Sigmoid colon (tissue), 7 donors: ENCODE measurements around the gene TARS2. TPM values are rescaled to one million over a fixed set of nuclear protein-coding genes. Genes with fewer than 3 reads are reported as not detected.

Experiments
- DNase-seq: peaks from one replicate; pipeline ENCODE4 v3.0.0-alpha.2; 2019
- H3K27ac ChIP-seq, 4 donors: fragments of 200-600 bp; sonication (generic); one replicate each; pipeline ENCODE4 v1.5.1; 2016 to 2019; ENCODE audit warnings: mild to moderate bottlenecking in 1 of 4
- H3K27me3 ChIP-seq, 3 donors: fragments of 200-600 bp; sonication (generic); one replicate each; pipeline ENCODE4 v1.5.1; 2019; ENCODE audit warnings: mild to moderate bottlenecking in 1 of 3
- H3K36me3 ChIP-seq, 4 donors: fragments of 200-600 bp; sonication (generic); one replicate each; pipeline ENCODE4 v1.5.1; 2016 to 2019
- H3K4me1 ChIP-seq, 4 donors: fragments of 200-600 bp; sonication (generic); one replicate each; pipeline ENCODE4 v1.5.1; 2017 to 2019
- H3K4me3 ChIP-seq, 4 donors: fragments of 200-600 bp; sonication (generic); one replicate each; pipeline ENCODE4 v1.5.1; 2017 to 2019; ENCODE audit warnings: mild to moderate bottlenecking in 2 of 4, moderate library complexity in 1 of 4
- H3K9me3 ChIP-seq, 4 donors: fragments of 200-600 bp in 3 of 4; sonication (generic) in 3 of 4; one replicate each; pipeline versions ENCODE4 v1.5.1 to v1.6.1; 2013 to 2019
- EP300 ChIP-seq, 4 donors: sonication (generic); formaldehyde crosslinking; IDR thresholded peaks; one replicate each; pipeline ENCODE4 v1.6.1; 2017; ENCODE audit warnings: antibody characterized with exemption in 4 of 4
- POLR2A ChIP-seq, 2 donors: fragments of 450-650 bp; IDR thresholded peaks; one replicate each; pipeline ENCODE4 v1.6.1; 2016; ENCODE audit warnings: antibody characterized with exemption in 2 of 2, mild to moderate bottlenecking in 2 of 2, moderate library complexity in 2 of 2
- POLR2AphosphoS5 ChIP-seq, 4 donors: sonication (generic); formaldehyde crosslinking; IDR thresholded peaks; one replicate each; pipeline ENCODE4 v1.6.1; 2017; ENCODE audit warnings: antibody characterized with exemption in 4 of 4
- whole genome bisulfite sequencing, 2 donors: extraction: QIAGEN DNeasy Blood & Tissue Kit; methylation state at CpG; one replicate each; pipeline ENCODE4 v1.1.7; 2013; 5-methylcytosine and 5-hydroxymethylcytosine counted together
- intact Hi-C: fragments of 100-400 bp; cut with DNase I; formaldehyde crosslinking; loops from one replicate; pipeline ENCODE4 v1.15.1; 2023
- polyA plus RNA-seq, 3 donors: library from polyadenylated mRNA; stranded (reverse); fragments of 200-250 nt; gene quantifications; one replicate each; pipeline ENCODE4 v1.2.3, GENCODE V29; 2013
- total RNA-seq, 4 donors: library from RNA; depleted of rRNA; stranded (reverse); fragments of >200 nt; gene quantifications; one replicate each; pipeline ENCODE4 v1.1.0, GENCODE V29; 2016
- TF ChIP-seq, protein P1 (sequence below), 4 experiments: fragments of 450-650 bp in 3 of 4; fragments of 200-600 bp in 1 of 4; IDR thresholded peaks; one replicate each; pipeline ENCODE4 v1.5.1; 2016 to 2019; ENCODE audit warnings: antibody characterized with exemption in 4 of 4, mild to moderate bottlenecking in 3 of 4, moderate library complexity in 2 of 4
- donor health status: healthy with polysubstance abuse.
- donor health status: Bipolar disorder and iron deficiency.
- donor health status: healthy.

TARS2 gene
- total and polyA plus RNA-seq, 7 donors = 4.6 to 16.9 (median 9.3) TPM

DNA sequence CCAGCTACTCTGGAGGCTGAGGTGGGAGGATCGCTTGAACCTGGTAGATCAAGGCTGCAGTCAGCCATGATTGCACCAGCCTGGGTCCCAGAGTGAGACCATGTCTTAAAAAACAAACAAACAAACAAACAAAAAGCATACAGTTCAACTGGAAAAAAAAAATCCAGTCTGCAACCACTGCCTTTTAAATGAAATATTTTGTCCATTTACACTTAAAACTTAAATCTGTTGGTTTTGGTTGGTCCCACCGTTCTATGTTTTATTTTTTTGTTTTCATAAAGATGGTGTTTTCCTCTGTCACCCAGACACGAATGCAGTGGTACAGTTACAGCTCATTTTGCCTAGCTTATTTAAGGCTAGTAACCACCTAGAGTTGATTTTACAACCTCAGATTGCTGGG, 38.1 kb downstream of the TARS2 start:
- DNase-seq = no peak
- TF ChIP-seq POLR2A (IDR thresholded peaks at IDR 0.05) = no peak
- TF ChIP-seq EP300 (IDR thresholded peaks at IDR 0.05) = no peak
- TF ChIP-seq, protein P1, sequence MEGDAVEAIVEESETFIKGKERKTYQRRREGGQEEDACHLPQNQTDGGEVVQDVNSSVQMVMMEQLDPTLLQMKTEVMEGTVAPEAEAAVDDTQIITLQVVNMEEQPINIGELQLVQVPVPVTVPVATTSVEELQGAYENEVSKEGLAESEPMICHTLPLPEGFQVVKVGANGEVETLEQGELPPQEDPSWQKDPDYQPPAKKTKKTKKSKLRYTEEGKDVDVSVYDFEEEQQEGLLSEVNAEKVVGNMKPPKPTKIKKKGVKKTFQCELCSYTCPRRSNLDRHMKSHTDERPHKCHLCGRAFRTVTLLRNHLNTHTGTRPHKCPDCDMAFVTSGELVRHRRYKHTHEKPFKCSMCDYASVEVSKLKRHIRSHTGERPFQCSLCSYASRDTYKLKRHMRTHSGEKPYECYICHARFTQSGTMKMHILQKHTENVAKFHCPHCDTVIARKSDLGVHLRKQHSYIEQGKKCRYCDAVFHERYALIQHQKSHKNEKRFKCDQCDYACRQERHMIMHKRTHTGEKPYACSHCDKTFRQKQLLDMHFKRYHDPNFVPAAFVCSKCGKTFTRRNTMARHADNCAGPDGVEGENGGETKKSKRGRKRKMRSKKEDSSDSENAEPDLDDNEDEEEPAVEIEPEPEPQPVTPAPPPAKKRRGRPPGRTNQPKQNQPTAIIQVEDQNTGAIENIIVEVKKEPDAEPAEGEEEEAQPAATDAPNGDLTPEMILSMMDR (IDR thresholded peaks at IDR 0.05) = no peak
- TF ChIP-seq POLR2AphosphoS5 (IDR thresholded peaks at IDR 0.05) = no peak
- Histone ChIP-seq H3K9me3 (no peaks in the 10 kb centered on the region), H3K4me1 (peaks cover 0 to 9% (median 6%) of the 10 kb centered on the region in 4 donors), H3K36me3 (no peaks in the 10 kb centered on the region), H3K27me3 (no peaks in the 10 kb centered on the region), H3K27ac (no peak overlapping the region), H3K4me3 (no peak overlapping the region)
- 83 to 89% methylated on average over 3 of the region's 3 CpGs for WGBS, 2 donors
- intact Hi-C loops = no loop called here

GRCh38 chr1:150528196-150528595, 41.0 kb downstream of the TARS2 start:
- intact Hi-C loops = no loop called here
- Histone ChIP-seq H3K27me3 (no peaks in the 10 kb centered on the region), H3K27ac (no peak overlapping the region), H3K9me3 (no peaks in the 10 kb centered on the region), H3K36me3 (no peaks in the 10 kb centered on the region), H3K4me3 (no peak overlapping the region), H3K4me1 (peaks cover 0 to 29% (median 15%) of the 10 kb centered on the region in 4 donors)
- 76 to 89% methylated on average over 1 of the region's 1 CpG for WGBS, 2 donors
- no peak for DNase-seq
- TF ChIP-seq, protein P1 (IDR thresholded peaks at IDR 0.05) = no peak
- no peak for TF ChIP-seq POLR2A (IDR thresholded peaks at IDR 0.05)
- no peak for TF ChIP-seq POLR2AphosphoS5 (IDR thresholded peaks at IDR 0.05)
- TF ChIP-seq EP300 (IDR thresholded peaks at IDR 0.05) = no peak

- 8 to 53% methylated on average over 4 of the region's 4 CpGs for WGBS, 2 donors
- no peaks in the 10 kb centered on the region for H3K36me3 ChIP-seq
- no peaks in the 10 kb centered on the region for H3K27me3 ChIP-seq
- peaks cover 0 to 29% (median 15%) of the 10 kb centered on the region in 4 donors for H3K4me1 ChIP-seq
- intact Hi-C loops = no loop called here
- TF ChIP-seq, protein P1 (IDR thresholded peaks at IDR 0.05) = no peak
- no peak for TF ChIP-seq POLR2A (IDR thresholded peaks at IDR 0.05)
- TF ChIP-seq POLR2AphosphoS5 (IDR thresholded peaks at IDR 0.05) = peak in 1 of 4 donors; percentile 37
- H3K4me3 ChIP-seq = no peak overlapping the region
- H3K27ac ChIP-seq = peak overlapping the region in 3 of 4 donors; percentile 1 to 55 (median 55)
- no peaks in the 10 kb centered on the region for H3K9me3 ChIP-seq
- no peak for DNase-seq
These were observed 41.8 kb downstream of the TARS2 start for GRCh38 chr1:150529017-150529416.

DNA sequence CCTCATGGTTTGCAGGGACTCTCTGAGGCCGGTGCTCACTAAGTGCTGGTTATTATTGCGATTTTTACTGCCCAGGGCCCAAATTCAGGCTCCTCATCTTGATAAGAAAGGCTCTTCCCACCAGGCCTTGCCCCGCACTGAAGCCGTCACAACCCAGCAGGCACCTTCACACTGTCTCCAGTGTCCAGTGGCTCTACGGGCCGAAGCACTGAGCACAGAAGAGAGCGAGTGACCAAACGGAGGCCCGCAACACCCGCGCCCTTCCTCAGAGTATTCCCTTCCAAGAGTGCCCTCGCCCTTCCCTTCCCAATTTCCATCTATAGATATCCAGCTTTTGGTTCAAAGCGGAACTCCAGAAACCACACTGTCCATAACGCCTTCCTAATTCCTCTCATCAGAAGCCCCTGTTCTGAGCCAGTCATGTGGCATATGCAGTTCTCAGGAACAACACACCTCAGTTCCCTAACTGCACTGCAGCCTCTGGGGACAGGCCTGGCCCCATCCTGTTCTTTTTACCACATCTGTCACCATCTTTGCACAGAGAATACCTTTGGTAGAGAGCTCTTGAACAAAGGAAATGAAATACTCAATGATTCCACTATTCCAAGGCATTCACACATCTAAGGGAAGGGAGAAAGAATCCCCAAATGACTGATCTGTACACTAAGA, 43.4 kb downstream of the TARS2 start:
- WGBS, 2 donors = 91 to 94% methylated on average over 14 of the region's 14 CpGs

More for the DNA sequence above, 43.4 kb downstream of the TARS2 start:
- intact Hi-C loops = loop anchor here (10.0 kb wide), 1 partner anchor 286 kb away; no protein-coding TSS in a partner anchor
- Histone ChIP-seq H3K9me3 (no peaks in the 10 kb centered on the region), H3K36me3 (no peaks in the 10 kb centered on the region), H3K4me3 (no peak overlapping the region), H3K27ac (no peak overlapping the region), H3K27me3 (no peaks in the 10 kb centered on the region), H3K4me1 (peaks cover 0 to 29% (median 15%) of the 10 kb centered on the region in 4 donors)
- TF ChIP-seq POLR2A (IDR thresholded peaks at IDR 0.05) (no peak), EP300 (IDR thresholded peaks at IDR 0.05) (no peak), POLR2AphosphoS5 (IDR thresholded peaks at IDR 0.05) (no peak)
- TF ChIP-seq, protein P1 (IDR thresholded peaks at IDR 0.05) = no peak
- no peak for DNase-seq
